ENCODE results near the gene RSAD2. TPM values are rescaled to one million over a fixed set of nuclear protein-coding genes. Genes with fewer than 3 reads are reported as not detected.

The RSAD2 gene
- total and polyA plus RNA-seq, 9 of the 15 experiments (the other 6 are each of a cell fraction or from before 2014, with no cell fraction given) = 0.15 to 1.4 (median 0.28) TPM

- TF ChIP-seq RREB1 (CRISPR knock-in tag; IDR thresholded peaks at IDR 0.05) (peak; percentile 83), STAT5A (IDR thresholded peaks at IDR 0.05; ENCODE audit: borderline replicate concordance, low read length) (peak; percentile 99), GATAD2B (IDR thresholded peaks at IDR 0.05; ENCODE audit: borderline replicate concordance) (peak; percentile 80), ZNF41 (CRISPR knock-in tag; conservative IDR thresholded peaks at IDR 0.05) (peak; percentile 87), TAF1 (IDR thresholded peaks at IDR 0.05; ENCODE audit: control insufficient read depth, extremely low read depth, insufficient read depth, low read length, severe bottlenecking) (peak; percentile 42), ATF6 (CRISPR knock-in tag; IDR thresholded peaks at IDR 0.05) (no peak), KAT2B (IDR thresholded peaks at IDR 0.05; ENCODE audit: low read depth, low read length) (no peak), OTX1 (CRISPR knock-in tag; IDR thresholded peaks at IDR 0.05) (peak; percentile 90; the same call in 1 of the 2 replicates), MEIS2 (IDR thresholded peaks at IDR 0.05; ENCODE audit: partially characterized antibody) (peak; percentile 94), FOXA3 (CRISPR knock-in tag; conservative IDR thresholded peaks at IDR 0.05 in 1 of 2, IDR thresholded peaks at IDR 0.05 in 1 of 2) (0 out of 4 replicates have a peak, but pooled peaks of 1 of the 2 experiments have one; percentile 28), ZBTB17 (CRISPR knock-in tag; IDR thresholded peaks at IDR 0.05) (peak; percentile 86), NCOA1 (IDR thresholded peaks at IDR 0.05; ENCODE audit: low read depth) (peak; percentile 93), ETV5 (CRISPR knock-in tag; IDR thresholded peaks at IDR 0.05; ENCODE audit: low read depth) (peak; percentile 80), CBFA2T3 (IDR thresholded peaks at IDR 0.05) (peak; percentile 100), ID3 (CRISPR knock-in tag; IDR thresholded peaks at IDR 0.05) (no peak), ID3 (tag; IDR thresholded peaks at IDR 0.05) (peak; percentile 95), ELF2 (CRISPR knock-in tag; IDR thresholded peaks at IDR 0.05) (no peak), PML (IDR thresholded peaks at IDR 0.05; ENCODE audit: low read length) (peak; percentile 100), SNIP1 (IDR thresholded peaks at IDR 0.05; ENCODE audit: low read depth) (no peak), GATAD2A (IDR thresholded peaks at IDR 0.05) (peak; percentile 80)
These were observed 16.4 kb downstream of the RSAD2 start (continued) for GRCh38 chr2:6893876-6894482.
